OCI-LY1 (cell line): ENCODE data around the gene NSF.
"Not testable (repeated sequence)": the region's sequence is repeated elsewhere in the genome, so short reads cannot be mapped to it uniquely, and the experiment has no call there.

Experiments used
- EZH2 ChIP-seq: fragments of 200-600 bp; sonication (generic), shearing (Covaris generic); IDR thresholded peaks from 2 replicates; pipeline ENCODE4 v1.8.0; 2017; ENCODE audit warnings: borderline replicate concordance, mixed run types, mild to moderate bottlenecking, antibody characterized with exemption, low read length, moderate library complexity, mixed read lengths
- TF ChIP-seq, protein P1 (sequence below): fragments of 200-600 bp; sonication (generic), shearing (Covaris generic); IDR thresholded peaks from 2 replicates; pipeline ENCODE4 v1.5.1; 2017; ENCODE audit warnings: mild to moderate bottlenecking, antibody characterized with exemption, low read length, moderate library complexity, mixed read lengths

DNA sequence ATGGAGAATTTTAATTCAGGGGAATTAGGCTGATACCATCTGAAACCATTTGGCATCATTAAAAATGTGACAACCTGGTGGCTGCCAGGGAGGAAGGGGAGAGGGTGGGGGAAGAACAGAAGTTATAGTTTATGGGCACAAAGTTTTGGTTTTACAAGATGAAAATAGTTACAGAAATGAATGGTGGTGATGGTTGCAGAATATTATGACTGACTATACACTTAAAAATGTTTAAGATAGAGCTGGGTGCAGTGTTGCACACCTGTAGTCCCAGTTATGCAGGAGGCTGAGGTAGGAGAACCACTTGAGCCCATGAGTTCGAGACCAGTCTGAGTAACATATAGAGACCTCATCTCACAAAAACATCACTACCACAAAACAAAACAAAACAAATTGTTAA is 23.5 kb upstream of the NSF start:
- TF ChIP-seq, protein P1, sequence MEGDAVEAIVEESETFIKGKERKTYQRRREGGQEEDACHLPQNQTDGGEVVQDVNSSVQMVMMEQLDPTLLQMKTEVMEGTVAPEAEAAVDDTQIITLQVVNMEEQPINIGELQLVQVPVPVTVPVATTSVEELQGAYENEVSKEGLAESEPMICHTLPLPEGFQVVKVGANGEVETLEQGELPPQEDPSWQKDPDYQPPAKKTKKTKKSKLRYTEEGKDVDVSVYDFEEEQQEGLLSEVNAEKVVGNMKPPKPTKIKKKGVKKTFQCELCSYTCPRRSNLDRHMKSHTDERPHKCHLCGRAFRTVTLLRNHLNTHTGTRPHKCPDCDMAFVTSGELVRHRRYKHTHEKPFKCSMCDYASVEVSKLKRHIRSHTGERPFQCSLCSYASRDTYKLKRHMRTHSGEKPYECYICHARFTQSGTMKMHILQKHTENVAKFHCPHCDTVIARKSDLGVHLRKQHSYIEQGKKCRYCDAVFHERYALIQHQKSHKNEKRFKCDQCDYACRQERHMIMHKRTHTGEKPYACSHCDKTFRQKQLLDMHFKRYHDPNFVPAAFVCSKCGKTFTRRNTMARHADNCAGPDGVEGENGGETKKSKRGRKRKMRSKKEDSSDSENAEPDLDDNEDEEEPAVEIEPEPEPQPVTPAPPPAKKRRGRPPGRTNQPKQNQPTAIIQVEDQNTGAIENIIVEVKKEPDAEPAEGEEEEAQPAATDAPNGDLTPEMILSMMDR = not testable (repeated sequence)
- TF ChIP-seq EZH2 = not testable (repeated sequence)
